Neural progenitor cell (in vitro differentiated cells): ENCODE measurements around the gene GRAMD1B. TPM values are rescaled to one million over a fixed set of nuclear protein-coding genes. Genes with fewer than 3 reads are reported as not detected.

Experiments used
- DNase-seq: peaks from one replicate; pipeline ENCODE4 v3.0.0-alpha.2; 2016; ENCODE audit warnings: low spot score
- H2AFZ ChIP-seq: fragments of 200-600 bp; sonication (generic); replicated peaks from 2 replicates; pipeline ENCODE4 v1.6.1; 2016; ENCODE audit warnings: antibody characterized with exemption
- H3F3A ChIP-seq: fragments of 200-600 bp; sonication (generic); 2 replicates; pipeline ENCODE4 v1.6.1; 2016; ENCODE audit warnings: antibody characterized with exemption, low read depth
- H3K27ac ChIP-seq: fragments of 200-600 bp; sonication (generic); 2 replicates; pipeline ENCODE4 v1.5.1; 2016; ENCODE audit warnings: mild to moderate bottlenecking
- H3K27me3 ChIP-seq: fragments of 200-600 bp; sonication (generic); 2 replicates; pipeline ENCODE4 v1.6.1; 2016; ENCODE audit warnings: mild to moderate bottlenecking, moderate library complexity
- H3K36me3 ChIP-seq: fragments of 200-600 bp; sonication (generic); 2 replicates; pipeline ENCODE4 v1.5.1; 2016
- H3K4me1 ChIP-seq: fragments of 200-600 bp; sonication (generic); 2 replicates; pipeline ENCODE4 v1.6.1; 2016; ENCODE audit warnings: mixed run types
- H3K4me2 ChIP-seq: fragments of 200-600 bp; sonication (generic); 2 replicates; pipeline ENCODE4 v1.6.1; 2016
- H3K4me3 ChIP-seq: fragments of 200-600 bp; sonication (generic); 2 replicates; pipeline ENCODE4 v1.5.1; 2016
- H3K79me2 ChIP-seq: fragments of 200-600 bp; sonication (generic); 2 replicates; pipeline ENCODE4 v1.6.1; 2016; ENCODE audit warnings: low read depth
- H3K9ac ChIP-seq: fragments of 200-600 bp; sonication (generic); 2 replicates; pipeline ENCODE4 v1.6.1; 2016
- H3K9me3 ChIP-seq: fragments of 200-600 bp; sonication (generic); 2 replicates; pipeline ENCODE4 v1.5.1; 2016; ENCODE audit warnings: low read depth
- H4K20me1 ChIP-seq: fragments of 200-600 bp; sonication (generic); 2 replicates; pipeline ENCODE4 v1.6.1; 2016; ENCODE audit warnings: low read depth
- H3K27ac Mint-ChIP-seq: 3 replicates; pipeline ENCODE4 v1.8.0; 2021; ENCODE audit warnings: mixed read lengths
- H3K27me3 Mint-ChIP-seq: 2 replicates; pipeline ENCODE4 v1.8.0; 2022; ENCODE audit warnings: low read depth, mild to moderate bottlenecking, inconsistent platforms, moderate library complexity, mixed read lengths; ENCODE audit not compliant: insufficient read depth
- H3K36me3 Mint-ChIP-seq: 3 replicates; pipeline ENCODE4 v1.8.0; 2021; ENCODE audit warnings: mixed read lengths
- H3K4me1 Mint-ChIP-seq: 3 replicates; pipeline ENCODE4 v1.8.0; 2021; ENCODE audit warnings: mixed read lengths
- H3K4me3 Mint-ChIP-seq: 3 replicates; pipeline ENCODE4 v1.8.0; 2021; ENCODE audit warnings: mild to moderate bottlenecking, moderate library complexity, mixed read lengths
- H3K9me3 Mint-ChIP-seq: 3 replicates; pipeline ENCODE4 v1.8.0; 2020; ENCODE audit warnings: mixed read lengths
- CTCF ChIP-seq: fragments of 200-600 bp; sonication (generic); IDR thresholded peaks from 2 replicates; pipeline ENCODE4 v1.5.1; 2017; ENCODE audit warnings: antibody characterized with exemption, mild to moderate bottlenecking
- EZH2 ChIP-seq: fragments of 200-600 bp; sonication (generic); IDR thresholded peaks from 2 replicates; pipeline ENCODE4 v1.6.1; 2017; ENCODE audit warnings: antibody characterized with exemption, mild to moderate bottlenecking, moderate library complexity
- EZH2phosphoT487 ChIP-seq: fragments of 200-600 bp; sonication (generic); IDR thresholded peaks from 2 replicates; pipeline ENCODE4 v1.6.1; 2017; ENCODE audit warnings: antibody characterized with exemption
- total RNA-seq: library from RNA; depleted of rRNA; stranded (reverse); fragments of >200 nt; gene quantifications from 2 replicates; pipeline ENCODE4 v1.2.3, GENCODE V29; 2015; ENCODE audit warnings: low replicate concordance

The GRAMD1B gene
- total RNA-seq, 1 donor from 2014 or later, result 12.6 TPM

GRCh38 chr11:123481640-123482039 is 51.6 kb downstream of the GRAMD1B start:
- Histone ChIP-seq H3K27ac (no peak overlapping the region), H3K4me2 (no peak overlapping the region), H2AFZ (no peak overlapping the region), H3K27me3 (no peaks in the 10 kb centered on the region), H4K20me1 (peaks cover 12% of the 10 kb centered on the region), H3K9ac (no peak overlapping the region), H3K4me1 (no peaks in the 10 kb centered on the region), H3F3A (peaks cover 12% of the 10 kb centered on the region), H3K36me3 (no peaks in the 10 kb centered on the region), H3K4me3 (no peak overlapping the region), H3K9me3 (no peaks in the 10 kb centered on the region), H3K79me2 (peaks cover 11% of the 10 kb centered on the region)
- Mint-ChIP-seq H3K9me3 (no peaks in the 10 kb centered on the region), H3K4me3 (no peak overlapping the region), H3K27me3 (peaks cover 3% of the 10 kb centered on the region), H3K36me3 (peaks cover 13% of the 10 kb centered on the region), H3K4me1 (peaks cover 12% of the 10 kb centered on the region), H3K27ac (no peak overlapping the region)
- TF ChIP-seq CTCF, result no peak
- no peak for TF ChIP-seq EZH2phosphoT487
- no peak for TF ChIP-seq EZH2
- DNase-seq, result no peak

- Histone ChIP-seq H3K79me2 (peaks cover 11% of the 10 kb centered on the region), H3K4me1 (no peaks in the 10 kb centered on the region), H3K27me3 (no peaks in the 10 kb centered on the region), H4K20me1 (peaks cover 12% of the 10 kb centered on the region), H3K4me2 (no peak overlapping the region), H3K36me3 (no peaks in the 10 kb centered on the region), H3F3A (peaks cover 12% of the 10 kb centered on the region), H3K9ac (no peak overlapping the region), H3K9me3 (no peaks in the 10 kb centered on the region), H2AFZ (no peak overlapping the region), H3K4me3 (no peak overlapping the region), H3K27ac (no peak overlapping the region)
- Mint-ChIP-seq H3K4me1 (peaks cover 12% of the 10 kb centered on the region), H3K9me3 (no peaks in the 10 kb centered on the region), H3K36me3 (peaks cover 13% of the 10 kb centered on the region), H3K27ac (no peak overlapping the region), H3K4me3 (no peak overlapping the region), H3K27me3 (peaks cover 3% of the 10 kb centered on the region)
- TF ChIP-seq EZH2, result no peak
- no peak for TF ChIP-seq EZH2phosphoT487
- TF ChIP-seq CTCF, result no peak
- DNase-seq, result no peak
Observed at GRCh38 chr11:123482218-123482617, 52.1 kb downstream of the GRAMD1B start.

GRCh38 chr11:123483058-123483457 is 53.0 kb downstream of the GRAMD1B start:
- no peak for DNase-seq
- Histone ChIP-seq H3K9me3 (no peaks in the 10 kb centered on the region), H3K36me3 (no peaks in the 10 kb centered on the region), H4K20me1 (peaks cover 12% of the 10 kb centered on the region), H3F3A (peaks cover 12% of the 10 kb centered on the region), H3K4me3 (no peak overlapping the region), H3K4me2 (no peak overlapping the region), H3K79me2 (peaks cover 11% of the 10 kb centered on the region), H3K9ac (no peak overlapping the region), H2AFZ (no peak overlapping the region), H3K27me3 (no peaks in the 10 kb centered on the region), H3K27ac (no peak overlapping the region), H3K4me1 (no peaks in the 10 kb centered on the region)
- H3K36me3 Mint-ChIP-seq, result peaks cover 13% of the 10 kb centered on the region
- TF ChIP-seq EZH2phosphoT487 (no peak), CTCF (no peak), EZH2 (no peak)
- H3K9me3 Mint-ChIP-seq, result no peaks in the 10 kb centered on the region
- peaks cover 10% of the 10 kb centered on the region for H3K4me1 Mint-ChIP-seq
- H3K4me3 Mint-ChIP-seq, result no peak overlapping the region
- no peak overlapping the region for H3K27ac Mint-ChIP-seq
- H3K27me3 Mint-ChIP-seq, result peaks cover 3% of the 10 kb centered on the region

GRCh38 chr11:123483466-123483865 is 53.4 kb downstream of the GRAMD1B start:
- H3K36me3 Mint-ChIP-seq, result peaks cover 13% of the 10 kb centered on the region
- Histone ChIP-seq H3K9me3 (no peaks in the 10 kb centered on the region), H3K4me1 (no peaks in the 10 kb centered on the region), H3K4me3 (no peak overlapping the region), H3K79me2 (peaks cover 11% of the 10 kb centered on the region), H3F3A (peaks cover 12% of the 10 kb centered on the region), H3K27ac (no peak overlapping the region), H3K9ac (no peak overlapping the region), H3K4me2 (no peak overlapping the region), H2AFZ (no peak overlapping the region), H4K20me1 (peaks cover 12% of the 10 kb centered on the region), H3K36me3 (no peaks in the 10 kb centered on the region), H3K27me3 (no peaks in the 10 kb centered on the region)
- TF ChIP-seq EZH2 (no peak), EZH2phosphoT487 (no peak), CTCF (no peak)
- no peaks in the 10 kb centered on the region for H3K9me3 Mint-ChIP-seq
- no peak for DNase-seq
- H3K4me3 Mint-ChIP-seq, result no peak overlapping the region
- H3K27me3 Mint-ChIP-seq, result peaks cover 3% of the 10 kb centered on the region
- peaks cover 6% of the 10 kb centered on the region for H3K4me1 Mint-ChIP-seq
- H3K27ac Mint-ChIP-seq, result no peak overlapping the region
